Measurements from ENCODE around the gene FKBP14.

FKBP14 gene

GRCh38 chr7:30028749-30029635, 2.5 kb upstream of the FKBP14 start:
- ChIA-PET CTCF (interaction anchor here (0.9 to 3.4 kb wide), 6 partner anchors 9 to 108 kb away, joined by 3 to 20 read pairs (median 4); no protein-coding TSS in a partner anchor), POLR2A (no interaction called here)
- no peak for TF ChIP-seq CTCF (IDR thresholded peaks at IDR 0.05; ENCODE audit: insufficient read depth, low read length, missing control alignments)
- H3K4me3 ChIP-seq (ENCODE audit: low read depth, low read length) = peak overlapping the region; percentile 81
- no peak for DNase-seq (ENCODE audit: low read depth, low spot score)

GRCh38 chr7:30028216-30028748, 1.8 kb upstream of the FKBP14 start, which contains the start of gene PLEKHA8:
PLEKHA8 (plus strand) TSS chr7:30028412; CDS start chr7:30028763, 351 bp downstream.
- CTCF ChIA-PET = interaction anchor here (0.9 to 2.1 kb wide), 5 partner anchors 10 to 108 kb away, joined by 3 to 13 read pairs (median 3); no protein-coding TSS in a partner anchor
- no peak for TF ChIP-seq CTCF (IDR thresholded peaks at IDR 0.05; ENCODE audit: insufficient read depth, low read length, missing control alignments)
- DNase-seq (ENCODE audit: low read depth, low spot score) = no peak

GRCh38 chr7:30027740-30028215, 1.3 kb upstream of the FKBP14 start:
- H3K4me3 ChIP-seq (ENCODE audit: low read depth, low read length) = peak overlapping the region; percentile 81
- no peak for DNase-seq (ENCODE audit: low read depth, low spot score)
- ChIA-PET POLR2A (interaction anchor here (1.0 kb wide), 1 partner anchor 38 kb away, joined by 3 read pairs; the partner anchor contains the start of gene SCRN1), CTCF (interaction anchor here (0.9 to 2.1 kb wide), 3 partner anchors 15 to 38 kb away, joined by 3 to 13 read pairs (median 3); no protein-coding TSS in a partner anchor)
- no peak for TF ChIP-seq CTCF (IDR thresholded peaks at IDR 0.05; ENCODE audit: insufficient read depth, low read length, missing control alignments)

More at GRCh38 chr7:30028216-30028748, 1.8 kb upstream of the FKBP14 start, which contains the start of gene PLEKHA8:
- POLR2A ChIA-PET = no interaction called here
- peak within 1 kb of the TSS; percentile 81 for H3K4me3 ChIP-seq (ENCODE audit: low read depth, low read length)

- TF ChIP-seq CTCF (IDR thresholded peaks at IDR 0.05; ENCODE audit: insufficient read depth, low read length, missing control alignments) = no peak
- POLR2A ChIA-PET = interaction anchor here (1.0 kb wide), 1 partner anchor 37 kb away, joined by 3 read pairs; the partner anchor contains the start of gene SCRN1
- CTCF ChIA-PET = interaction anchor here (1.4 to 2.1 kb wide), 2 partner anchors 35 to 39 kb away, joined by 3 to 13 read pairs; no protein-coding TSS in a partner anchor
- peak overlapping the region; percentile 62 for H3K4me3 ChIP-seq (ENCODE audit: low read depth, low read length)
- DNase-seq (ENCODE audit: low read depth, low spot score) = no peak
Measured at GRCh38 chr7:30027065-30027456, 559 bp upstream of the FKBP14 start.

GRCh38 chr7:30023524-30023923, 3.0 kb downstream of the FKBP14 start:
- ChIA-PET CTCF (interaction anchor here (0.9 kb wide), 2 partner anchors 12 to 38 kb away, joined by 3 to 5 read pairs; no protein-coding TSS in a partner anchor), POLR2A (no interaction called here)
- H3K4me3 ChIP-seq (ENCODE audit: low read depth, low read length) = no peak overlapping the region
- no peak for TF ChIP-seq CTCF (IDR thresholded peaks at IDR 0.05; ENCODE audit: insufficient read depth, low read length, missing control alignments)
- DNase-seq (ENCODE audit: low read depth, low spot score) = no peak

All from AG04449 (cell line).